Measurements from ENCODE around the gene DIO3.
"Not testable (repeated sequence)": the region's sequence is repeated elsewhere in the genome, so short reads cannot be mapped to it uniquely, and the experiment has no call there.

The DIO3 gene

DNA sequence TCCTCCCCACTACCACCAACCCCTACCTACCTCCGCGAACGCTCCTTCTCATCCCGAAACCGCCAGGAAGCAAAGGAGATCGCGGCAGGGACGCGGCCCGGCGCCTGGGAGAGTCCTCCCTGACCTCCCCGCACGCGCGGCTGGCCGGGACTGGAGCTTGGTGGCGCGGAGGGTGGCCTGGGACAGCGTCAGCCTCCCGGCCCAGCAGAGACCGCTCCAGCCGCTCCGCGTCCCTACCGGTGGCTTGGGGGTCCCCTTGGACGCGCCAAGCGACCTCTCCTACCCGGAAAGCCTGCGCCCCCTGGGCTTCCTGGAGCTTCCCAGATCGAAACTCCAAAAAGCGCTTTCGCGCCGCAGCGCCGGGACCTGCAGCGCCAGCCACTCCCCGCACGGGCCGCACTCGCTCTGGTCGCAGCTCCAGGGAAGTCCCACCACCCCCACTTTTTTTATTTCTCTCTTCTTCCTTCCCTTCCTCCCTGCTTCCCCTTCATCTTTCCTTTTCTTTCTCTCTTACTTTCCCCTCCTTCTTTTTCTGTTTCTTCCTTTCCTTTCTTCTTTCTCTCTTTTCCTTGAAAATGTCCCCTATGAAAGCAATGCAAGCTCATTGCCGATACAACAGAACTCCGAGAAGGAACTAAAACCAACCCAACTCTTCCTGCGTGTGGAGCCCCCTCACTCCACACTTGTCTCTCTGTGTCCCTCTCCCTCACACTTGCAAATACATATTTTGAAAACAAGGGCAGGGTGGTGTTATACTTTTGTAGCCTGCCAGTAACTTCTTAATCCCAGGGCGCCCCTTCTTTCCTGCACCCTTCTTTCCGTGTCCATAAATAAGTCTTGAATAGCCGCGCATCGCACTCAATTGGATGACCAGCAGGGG lies 3.8 kb downstream of the DIO3 start:
- TF ChIP-seq, protein P1, sequence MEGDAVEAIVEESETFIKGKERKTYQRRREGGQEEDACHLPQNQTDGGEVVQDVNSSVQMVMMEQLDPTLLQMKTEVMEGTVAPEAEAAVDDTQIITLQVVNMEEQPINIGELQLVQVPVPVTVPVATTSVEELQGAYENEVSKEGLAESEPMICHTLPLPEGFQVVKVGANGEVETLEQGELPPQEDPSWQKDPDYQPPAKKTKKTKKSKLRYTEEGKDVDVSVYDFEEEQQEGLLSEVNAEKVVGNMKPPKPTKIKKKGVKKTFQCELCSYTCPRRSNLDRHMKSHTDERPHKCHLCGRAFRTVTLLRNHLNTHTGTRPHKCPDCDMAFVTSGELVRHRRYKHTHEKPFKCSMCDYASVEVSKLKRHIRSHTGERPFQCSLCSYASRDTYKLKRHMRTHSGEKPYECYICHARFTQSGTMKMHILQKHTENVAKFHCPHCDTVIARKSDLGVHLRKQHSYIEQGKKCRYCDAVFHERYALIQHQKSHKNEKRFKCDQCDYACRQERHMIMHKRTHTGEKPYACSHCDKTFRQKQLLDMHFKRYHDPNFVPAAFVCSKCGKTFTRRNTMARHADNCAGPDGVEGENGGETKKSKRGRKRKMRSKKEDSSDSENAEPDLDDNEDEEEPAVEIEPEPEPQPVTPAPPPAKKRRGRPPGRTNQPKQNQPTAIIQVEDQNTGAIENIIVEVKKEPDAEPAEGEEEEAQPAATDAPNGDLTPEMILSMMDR (IDR thresholded peaks at IDR 0.05; ENCODE audit: extremely low read depth, missing control alignments), result no peak
- no peak for DNase-seq (ENCODE audit: low spot score)

DNA sequence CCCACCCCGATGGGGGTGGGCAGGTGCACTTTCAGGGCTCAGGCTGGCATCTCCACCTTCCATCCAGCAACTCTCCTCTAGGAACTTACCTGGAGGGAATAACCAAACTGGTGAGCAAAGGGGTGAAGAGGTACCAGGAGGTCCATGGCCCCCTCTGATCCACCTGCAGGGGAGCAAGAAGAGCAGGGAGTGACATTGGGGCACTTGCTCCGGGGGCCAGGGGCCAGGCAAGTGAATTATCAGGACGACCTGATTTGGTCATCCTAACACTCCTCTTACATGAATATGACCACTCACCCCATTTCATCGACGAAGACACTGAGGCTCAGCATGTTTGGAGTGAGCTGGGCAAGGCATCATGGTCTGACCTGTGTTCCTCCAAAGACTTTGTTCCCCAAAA lies 6.0 kb downstream of the DIO3 start:
- TF ChIP-seq, protein P1 (IDR thresholded peaks at IDR 0.05; ENCODE audit: extremely low read depth, missing control alignments), result no peak
- DNase-seq (ENCODE audit: low spot score), result no peak

DNA sequence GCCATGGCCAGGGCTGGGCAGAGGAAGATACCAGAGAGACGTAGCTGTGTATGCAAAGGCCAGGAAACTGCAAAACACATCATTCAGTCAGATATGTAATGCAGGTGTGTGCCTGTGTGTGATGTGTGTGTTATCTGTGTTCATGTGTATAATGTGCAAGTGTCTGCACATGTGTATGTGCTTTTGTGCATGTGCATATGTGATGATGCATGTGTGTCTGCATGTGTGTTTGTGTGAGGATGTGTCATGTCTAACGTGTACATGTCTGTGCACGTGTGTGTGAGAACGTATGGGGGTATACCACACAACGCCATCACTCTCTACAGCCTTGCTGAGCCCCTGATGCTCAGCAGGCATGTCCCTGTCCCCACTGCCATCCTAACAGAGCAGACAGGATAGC lies 9.7 kb downstream of the DIO3 start:
- TF ChIP-seq, protein P1 (IDR thresholded peaks at IDR 0.05; ENCODE audit: extremely low read depth, missing control alignments), result no peak
- no peak for DNase-seq (ENCODE audit: low spot score)

DNA sequence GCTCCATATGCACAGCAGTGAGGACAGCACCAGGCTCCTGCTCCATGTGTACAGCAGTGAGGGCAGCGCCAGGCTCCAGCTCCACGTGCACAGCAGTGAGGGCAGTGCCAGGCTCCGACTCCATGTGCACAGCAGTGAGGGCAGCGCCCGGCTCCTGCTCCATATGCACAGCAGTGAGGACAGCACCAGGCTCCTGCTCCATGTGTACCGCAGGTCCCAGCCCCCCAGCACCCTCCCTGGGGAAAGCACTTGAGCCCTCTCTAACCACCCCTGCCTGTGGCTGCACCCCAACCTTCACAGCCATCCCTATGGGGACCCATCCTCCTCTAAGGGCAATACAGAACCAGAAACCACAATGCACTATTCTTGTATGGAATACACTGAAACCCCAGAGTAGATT lies 11.2 kb downstream of the DIO3 start:
- DNase-seq (ENCODE audit: low spot score), result not testable (repeated sequence)

DNA sequence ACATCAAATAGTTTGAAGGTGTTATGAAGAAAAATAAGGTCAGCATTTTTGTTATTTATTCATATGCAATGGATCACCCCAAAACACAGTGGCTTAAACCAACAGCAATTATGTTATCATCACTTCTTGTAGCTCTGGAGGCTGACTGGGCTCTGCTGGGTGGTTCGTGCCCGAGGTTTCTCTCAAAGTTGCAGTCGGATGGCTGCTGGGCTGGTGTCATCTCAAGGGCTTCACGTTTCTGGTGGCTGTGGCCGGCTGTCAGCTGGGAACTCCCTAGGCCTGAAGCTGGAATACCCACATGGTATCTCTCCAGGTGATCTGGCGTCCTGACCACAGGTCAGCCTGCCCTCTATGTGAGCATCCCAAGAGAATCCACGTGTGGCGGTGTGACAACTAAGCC lies 12.0 kb downstream of the DIO3 start:
- TF ChIP-seq, protein P1 (IDR thresholded peaks at IDR 0.05; ENCODE audit: extremely low read depth, missing control alignments), result no peak
- no peak for DNase-seq (ENCODE audit: low spot score)

DNA sequence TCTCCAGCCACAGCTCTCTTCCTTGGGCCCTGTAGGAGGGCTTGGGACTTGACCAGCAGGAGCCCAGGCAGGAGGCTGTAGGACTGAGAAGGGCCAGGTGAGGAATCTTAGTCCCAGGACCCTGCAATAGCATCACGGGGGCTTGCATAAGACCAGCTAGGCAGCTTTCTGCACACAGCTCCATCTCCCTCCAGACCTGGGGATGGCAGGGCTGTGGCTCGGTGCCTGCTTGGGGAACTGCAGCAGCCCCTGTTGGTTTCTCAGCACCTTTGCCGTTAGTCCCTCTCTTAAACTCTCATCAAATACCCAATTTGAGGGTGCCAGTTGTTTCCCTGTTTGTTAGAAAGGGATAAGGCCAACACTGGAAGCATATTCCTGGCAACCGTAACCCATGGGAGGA lies 14.3 kb downstream of the DIO3 start:
- no peak for DNase-seq (ENCODE audit: low spot score)
- TF ChIP-seq, protein P1 (IDR thresholded peaks at IDR 0.05; ENCODE audit: extremely low read depth, missing control alignments), result no peak

DNA sequence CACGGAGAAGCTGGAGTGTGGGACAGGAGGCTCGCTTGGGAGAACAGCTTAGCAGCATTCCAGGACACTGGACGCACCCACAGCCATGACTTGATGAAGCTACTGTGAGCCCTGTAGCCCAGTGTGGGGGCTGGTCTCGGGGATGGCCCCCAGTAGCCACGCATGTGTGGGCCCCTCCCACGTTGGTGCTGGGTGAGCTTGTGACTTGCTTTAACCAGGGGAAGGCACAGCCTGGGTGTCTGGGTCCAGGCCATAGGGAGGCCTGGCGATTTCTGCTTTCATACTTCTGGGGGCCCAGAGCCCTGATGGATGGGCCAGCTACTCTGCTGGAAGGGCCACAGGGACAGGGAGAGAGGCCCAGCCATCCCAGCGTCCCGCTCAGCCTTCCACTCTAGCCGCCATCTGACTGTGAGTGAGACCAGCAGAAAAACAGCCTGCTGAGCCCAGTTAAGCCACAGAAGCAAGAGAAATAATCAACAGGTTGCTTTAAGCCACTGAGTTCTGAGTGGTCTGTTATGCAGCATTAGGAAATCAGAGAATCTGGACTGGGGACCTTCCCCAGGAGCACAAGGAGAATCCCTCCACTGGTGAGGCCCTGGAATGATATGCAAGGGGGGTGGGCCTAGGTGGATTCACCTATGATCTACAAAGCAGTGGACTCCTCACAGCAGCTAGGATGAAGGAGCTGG lies 16.1 kb downstream of the DIO3 start:
- TF ChIP-seq, protein P1 (IDR thresholded peaks at IDR 0.05; ENCODE audit: extremely low read depth, missing control alignments), result no peak
- DNase-seq (ENCODE audit: low spot score), result no peak

All from GM20000 (cell line).